SU-DHL-6 (cell line): ENCODE measurements around the gene HSPA12B.

Experiments
- CTCF ChIP-seq: fragments of 200-600 bp; sonication (generic); IDR thresholded peaks from one replicate; pipeline ENCODE4 v1.5.1; 2017; ENCODE audit warnings: antibody characterized with exemption, mild to moderate bottlenecking, low read length, moderate library complexity; ENCODE audit not compliant: insufficient read depth, poor library complexity, severe bottlenecking
- EZH2phosphoT487 ChIP-seq: fragments of 200-600 bp; sonication (generic), shearing (Covaris generic); conservative IDR thresholded peaks from 2 replicates; pipeline ENCODE4 v1.6.1; 2018; ENCODE audit warnings: mild to moderate bottlenecking, antibody characterized with exemption, low read length, moderate library complexity, mixed read lengths

GRCh38 chr20:3721912-3722311 is 10.6 kb upstream of the HSPA12B start:
- TF ChIP-seq CTCF (no peak), EZH2phosphoT487 (no peak)
